Astrocyte of the cerebellum (primary cell): ENCODE data around the gene LYL1.

Experiments
- DNase-seq: peaks from one replicate; pipeline ENCODE4 v3.0.0-alpha.2; 2011; ENCODE audit warnings: low read depth
- H3K4me3 ChIP-seq: 2 replicates; pipeline ENCODE4 v1.5.1; 2011; ENCODE audit warnings: mild to moderate bottlenecking, low read depth, low read length, moderate library complexity
- CTCF ChIP-seq: IDR thresholded peaks from 2 replicates; pipeline ENCODE4 v1.5.1; 2012; ENCODE audit warnings: low read length, low read depth, moderate library complexity, mild to moderate bottlenecking; ENCODE audit errors: missing control alignments
- in situ Hi-C: cut with HindIII; loops from 2 replicates; pipeline ENCODE4 v1.10.0; 2017; ENCODE audit warnings: low sequenced_read_pairs

Gene LYL1

GRCh38 chr19:13120817-13121216, 18.2 kb upstream of the LYL1 start:
- in situ Hi-C loops: no loop called here
- TF ChIP-seq CTCF: no peak
- H3K4me3 ChIP-seq: no peak overlapping the region
- DNase-seq: no peak

GRCh38 chr19:13120031-13120430, 17.4 kb upstream of the LYL1 start:
- in situ Hi-C loops: no loop called here
- DNase-seq: no peak
- no peak for TF ChIP-seq CTCF
- peak overlapping the region; percentile 91 for H3K4me3 ChIP-seq

GRCh38 chr19:13119627-13120026, 17.0 kb upstream of the LYL1 start:
- no peak for TF ChIP-seq CTCF
- in situ Hi-C loops: no loop called here
- no peak for DNase-seq
- H3K4me3 ChIP-seq: peak overlapping the region; percentile 91

- no peak for TF ChIP-seq CTCF
- in situ Hi-C loops: no loop called here
- no peak for DNase-seq
- H3K4me3 ChIP-seq: peak overlapping the region; percentile 91
Measured at GRCh38 chr19:13118424-13119193, 16.0 kb upstream of the LYL1 start.

GRCh38 chr19:13117772-13118423, 15.2 kb upstream of the LYL1 start, which contains the start of gene NACC1:
Gene NACC1, plus strand, starts transcription at chr19:13118264. Its CDS starts 16,944 bp downstream, at chr19:13135208.
- TF ChIP-seq CTCF: no peak
- peak; percentile 60 for DNase-seq
- in situ Hi-C loops: no loop called here
- H3K4me3 ChIP-seq: peak within 1 kb of the TSS; percentile 91

DNA sequence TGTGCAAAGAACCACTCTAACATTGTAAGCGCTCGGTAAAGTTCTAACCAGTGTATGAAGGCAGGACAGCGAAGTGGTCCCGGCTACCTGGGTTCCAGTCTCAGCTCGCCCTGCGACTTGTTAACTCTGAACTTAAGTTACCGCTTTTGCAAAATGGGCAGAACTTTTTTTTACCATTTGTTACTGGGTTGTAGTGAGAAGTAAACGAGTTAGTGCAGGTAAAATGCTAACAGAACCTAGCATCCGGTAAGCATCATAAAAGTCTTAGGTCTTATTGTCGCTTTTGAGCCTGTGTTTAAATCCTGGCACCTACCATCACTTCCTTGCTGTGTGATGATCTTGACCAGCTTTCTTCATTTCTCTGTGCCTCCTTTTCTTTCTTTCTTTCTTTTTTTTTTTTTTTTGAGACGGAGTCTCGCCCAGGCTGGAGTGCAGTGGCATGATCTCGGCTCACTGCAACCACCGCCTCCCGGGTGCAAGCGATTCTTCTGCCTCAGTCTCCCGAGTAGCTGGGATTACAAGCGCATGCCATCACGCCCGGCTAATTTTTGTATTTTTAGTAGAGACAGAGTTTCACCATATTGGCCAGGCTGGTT, 14.6 kb upstream of the LYL1 start:
- in situ Hi-C loops: no loop called here
- no peak for DNase-seq
- no peak for TF ChIP-seq CTCF
- H3K4me3 ChIP-seq: peak overlapping the region; percentile 83
